HEK293T (cell line): ENCODE results near the gene CXCL1.

ENCODE experiments used
- CTCF ChIA-PET: fragments of 350-600 bp; formaldehyde crosslinking; extraction: SDS; loops from one replicate; lab custom pipeline; 2021; ENCODE audit warnings: antibody characterized with exemption, inconsistent platforms; lab: Yijun Ruan, JAX
- POLR2A ChIA-PET: fragments of 350-600 bp; formaldehyde crosslinking; extraction: SDS; loops from one replicate; lab custom pipeline; 2020; ENCODE audit warnings: antibody characterized with exemption, inconsistent platforms; lab: Yijun Ruan, JAX
- DNase-seq: peaks from one replicate; pipeline ENCODE4 v3.0.0; 2012; ENCODE audit warnings: mixed read lengths; ENCODE audit errors: extremely low spot score
- ARNT ChIP-seq: fragments of 450-650 bp; IDR thresholded peaks from 2 replicates; pipeline ENCODE4 v1.6.1; 2017; ENCODE audit warnings: mild to moderate bottlenecking
- BHLHE40 ChIP-seq: fragments of 450-650 bp; IDR thresholded peaks from 2 replicates; pipeline ENCODE4 v1.6.1; 2016; ENCODE audit warnings: mild to moderate bottlenecking, moderate library complexity, borderline replicate concordance
- CTBP1 ChIP-seq: fragments of 450-650 bp; IDR thresholded peaks from 2 replicates; pipeline ENCODE4 v1.6.1; 2016; ENCODE audit warnings: borderline replicate concordance
- ELF4 ChIP-seq: fragments of 450-650 bp; IDR thresholded peaks from 2 replicates; pipeline ENCODE4 v1.6.1; 2017; ENCODE audit warnings: antibody characterized with exemption
- FOXA1 ChIP-seq: fragments of 450-650 bp; IDR thresholded peaks from 2 replicates; pipeline ENCODE4 v1.6.1; 2016; ENCODE audit warnings: mild to moderate bottlenecking
- FOXK2 ChIP-seq: fragments of 450-650 bp; IDR thresholded peaks from 2 replicates; pipeline ENCODE4 v1.6.1; 2016; ENCODE audit warnings: mild to moderate bottlenecking
- FOXM1 ChIP-seq: fragments of 450-650 bp; IDR thresholded peaks from 2 replicates; pipeline ENCODE4 v1.6.1; 2017; ENCODE audit warnings: mild to moderate bottlenecking, borderline replicate concordance
- HDGF ChIP-seq: fragments of 450-650 bp; IDR thresholded peaks from 2 replicates; pipeline ENCODE4 v1.6.1; 2017; ENCODE audit warnings: antibody characterized with exemption, borderline replicate concordance
- L3MBTL2 ChIP-seq: fragments of 450-650 bp; conservative IDR thresholded peaks from 2 replicates; pipeline ENCODE4 v1.6.1; 2016; ENCODE audit warnings: mild to moderate bottlenecking
- LEF1 ChIP-seq: fragments of 450-650 bp; IDR thresholded peaks from 2 replicates; pipeline ENCODE4 v1.6.1; 2017; ENCODE audit warnings: mild to moderate bottlenecking, borderline replicate concordance
- NFRKB ChIP-seq: fragments of 450-650 bp; IDR thresholded peaks from 2 replicates; pipeline ENCODE4 v1.6.1; 2016; ENCODE audit warnings: mild to moderate bottlenecking, moderate library complexity
- PKNOX1 ChIP-seq: fragments of 450-650 bp; IDR thresholded peaks from 2 replicates; pipeline ENCODE4 v1.6.1; 2016
- SP1 ChIP-seq: fragments of 450-650 bp; IDR thresholded peaks from 2 replicates; pipeline ENCODE4 v1.6.1; 2017
- SUZ12 ChIP-seq: fragments of 450-650 bp; IDR thresholded peaks from 2 replicates; pipeline ENCODE4 v1.6.1; 2016; ENCODE audit warnings: mild to moderate bottlenecking
- TARDBP ChIP-seq: fragments of 450-650 bp; IDR thresholded peaks from 2 replicates; pipeline ENCODE4 v1.6.1; 2016
- ZNF384 ChIP-seq: fragments of 450-650 bp; IDR thresholded peaks from 2 replicates; pipeline ENCODE4 v1.6.1; 2016

CXCL1 gene

GRCh38 chr4:73850261-73850970, 18.8 kb upstream of the CXCL1 start:
- TF ChIP-seq L3MBTL2 (no peak), PKNOX1 (no peak), BHLHE40 (no peak), NFRKB (no peak), LEF1 (no peak), ARNT (no peak), ZNF384 (no peak), ELF4 (no peak), TARDBP (no peak), SP1 (no peak), SUZ12 (no peak), FOXM1 (no peak)
- CTCF ChIA-PET, result interaction anchor here (1.1 kb wide), 1 partner anchor 9 kb away, joined by 3 read pairs; no protein-coding TSS in a partner anchor
- POLR2A ChIA-PET, result no interaction called here
- no peak for DNase-seq

GRCh38 chr4:73851293-73851692, 17.9 kb upstream of the CXCL1 start:
- POLR2A ChIA-PET, result no interaction called here
- DNase-seq, result no peak
- TF ChIP-seq PKNOX1 (no peak), HDGF (no peak), SP1 (no peak), CTBP1 (no peak), NFRKB (no peak), ARNT (no peak), BHLHE40 (no peak), SUZ12 (no peak), ZNF384 (no peak), LEF1 (no peak), FOXA1 (no peak), ELF4 (no peak), TARDBP (no peak), FOXK2 (no peak), L3MBTL2 (no peak), FOXM1 (no peak)
- CTCF ChIA-PET, result interaction anchor here (1.1 kb wide), 1 partner anchor 8 kb away, joined by 3 read pairs; no protein-coding TSS in a partner anchor

GRCh38 chr4:73852771-73853170, 16.4 kb upstream of the CXCL1 start:
- POLR2A ChIA-PET, result no interaction called here
- TF ChIP-seq ZNF384 (no peak), ELF4 (no peak), ARNT (no peak), L3MBTL2 (no peak), FOXM1 (no peak), CTBP1 (no peak), HDGF (no peak), SP1 (no peak), BHLHE40 (no peak), PKNOX1 (no peak), TARDBP (no peak), FOXA1 (no peak), LEF1 (no peak), NFRKB (no peak), SUZ12 (no peak), FOXK2 (no peak)

GRCh38 chr4:73853246-73853704, 15.9 kb upstream of the CXCL1 start, which contains the start of gene PF4V1:
Gene PF4V1, plus strand, starts transcription at chr4:73853296. Its CDS starts 67 bp downstream, at chr4:73853363.
- CTCF ChIA-PET, result no interaction called here
- DNase-seq, result no peak
- POLR2A ChIA-PET, result no interaction called here
- no peak for TF ChIP-seq CTBP1
- no peak for TF ChIP-seq LEF1
- TF ChIP-seq FOXK2, result no peak
- no peak for TF ChIP-seq SUZ12
- TF ChIP-seq L3MBTL2, result no peak
- no peak for TF ChIP-seq TARDBP
- TF ChIP-seq NFRKB, result no peak
- TF ChIP-seq BHLHE40, result no peak
- no peak for TF ChIP-seq ZNF384
- no peak for TF ChIP-seq ARNT
- no peak for TF ChIP-seq FOXA1
- TF ChIP-seq SP1, result no peak
- no peak for TF ChIP-seq FOXM1

More at GRCh38 chr4:73852771-73853170, 16.4 kb upstream of the CXCL1 start:
- CTCF ChIA-PET, result no interaction called here
- DNase-seq, result no peak

GRCh38 chr4:73853718-73854473, 15.3 kb upstream of the CXCL1 start:
- CTCF ChIA-PET, result no interaction called here

More at GRCh38 chr4:73853718-73854473, 15.3 kb upstream of the CXCL1 start:
- POLR2A ChIA-PET, result no interaction called here
- DNase-seq, result no peak
- TF ChIP-seq ELF4, result no peak
- TF ChIP-seq NFRKB, result no peak
- TF ChIP-seq ARNT, result no peak
- TF ChIP-seq BHLHE40, result no peak
- no peak for TF ChIP-seq FOXK2
- TF ChIP-seq FOXA1, result no peak
- TF ChIP-seq HDGF, result no peak
- no peak for TF ChIP-seq LEF1
- TF ChIP-seq L3MBTL2, result no peak
- TF ChIP-seq TARDBP, result no peak
- no peak for TF ChIP-seq FOXM1
- TF ChIP-seq CTBP1, result no peak
- TF ChIP-seq ZNF384, result no peak
- TF ChIP-seq SP1, result no peak
- TF ChIP-seq PKNOX1, result no peak
- TF ChIP-seq SUZ12, result no peak
